ENCODE measurements around the gene CHFR. TPM values are rescaled to one million over a fixed set of nuclear protein-coding genes. Genes with fewer than 3 reads are reported as not detected.

Gene CHFR
- total RNA-seq, 2 donors from 2014 or later: 13.6 to 13.8 TPM

GRCh38 chr12:132827763-132828703 is 59.4 kb downstream of the CHFR start:
- no peak for DNase-seq (ENCODE audit: low spot score)
- peaks cover 14% of the 10 kb centered on the region for H3K36me3 ChIP-seq
- no peak for TF ChIP-seq CTCF (IDR thresholded peaks at IDR 0.05)
- no peaks in the 10 kb centered on the region for H3K9me3 ChIP-seq
- peaks cover 0 to 28% of the 10 kb centered on the region in 2 donors for H3K4me1 ChIP-seq
- H3K27me3 ChIP-seq: no peaks in the 10 kb centered on the region
- H3K27ac ChIP-seq: peak overlapping the region; percentile 92 to 97
- H3K4me3 ChIP-seq: peak overlapping the region; percentile 79 to 94

GRCh38 chr12:132825861-132826260 is 61.5 kb downstream of the CHFR start:
- Histone ChIP-seq H3K4me1 (peaks cover 0 to 28% of the 10 kb centered on the region in 2 donors), H3K27ac (no peak overlapping the region), H3K27me3 (no peaks in the 10 kb centered on the region), H3K9me3 (no peaks in the 10 kb centered on the region), H3K36me3 (peaks cover 24% of the 10 kb centered on the region), H3K4me3 (no peak overlapping the region)
- DNase-seq (ENCODE audit: low spot score): no peak
- TF ChIP-seq CTCF (IDR thresholded peaks at IDR 0.05): no peak

GRCh38 chr12:132825089-132825488 is 62.3 kb downstream of the CHFR start:
- no peaks in the 10 kb centered on the region for H3K9me3 ChIP-seq
- TF ChIP-seq CTCF (IDR thresholded peaks at IDR 0.05): no peak
- no peak overlapping the region for H3K4me3 ChIP-seq
- DNase-seq (ENCODE audit: low spot score): no peak
- peaks cover 31% of the 10 kb centered on the region for H3K36me3 ChIP-seq
- H3K27me3 ChIP-seq: no peaks in the 10 kb centered on the region
- H3K4me1 ChIP-seq: peaks cover 0 to 28% of the 10 kb centered on the region in 2 donors
- no peak overlapping the region for H3K27ac ChIP-seq

- H3K36me3 ChIP-seq: peaks cover 40% of the 10 kb centered on the region
- H3K4me3 ChIP-seq: no peak overlapping the region
- no peak for TF ChIP-seq CTCF (IDR thresholded peaks at IDR 0.05)
- no peaks in the 10 kb centered on the region for H3K27me3 ChIP-seq
- H3K27ac ChIP-seq: no peak overlapping the region
- no peaks in the 10 kb centered on the region for H3K9me3 ChIP-seq
- no peak for DNase-seq (ENCODE audit: low spot score)
- H3K4me1 ChIP-seq: peaks cover 0 to 24% of the 10 kb centered on the region in 2 donors
Observed at GRCh38 chr12:132824053-132824452, 63.4 kb downstream of the CHFR start.

- no peak for TF ChIP-seq CTCF (IDR thresholded peaks at IDR 0.05)
- Histone ChIP-seq H3K9me3 (no peaks in the 10 kb centered on the region), H3K36me3 (peaks cover 67% of the 10 kb centered on the region), H3K27me3 (no peaks in the 10 kb centered on the region), H3K4me1 (no peaks in the 10 kb centered on the region), H3K27ac (no peak overlapping the region), H3K4me3 (no peak overlapping the region)
- no peak for DNase-seq (ENCODE audit: low spot score)
Observed at GRCh38 chr12:132818562-132818961, 68.8 kb downstream of the CHFR start.

Data from right atrium auricular region (tissue), 2 donors.